Parathyroid adenoma (tissue), 2 donors: ENCODE results near the gene KLHDC4.
"Not testable (repeated sequence)": the region's sequence is repeated elsewhere in the genome, so short reads cannot be mapped to it uniquely, and the experiment has no call there.

ENCODE experiments used
- H2AFZ ChIP-seq: fragments of 300-600 bp; sonication (generic); one replicate; pipeline ENCODE4 v1.7.0; 2017; ENCODE audit warnings: antibody characterized with exemption, mild to moderate bottlenecking
- H3K27ac ChIP-seq: fragments of 300-600 bp; sonication (generic); one replicate; pipeline ENCODE4 v1.7.0; 2017
- H3K27me3 ChIP-seq: fragments of 300-600 bp; sonication (generic); one replicate; pipeline ENCODE4 v1.7.0; 2017; ENCODE audit warnings: low read length; ENCODE audit not compliant: control insufficient read depth, insufficient read depth
- H3K36me3 ChIP-seq: fragments of 300-600 bp; sonication (generic); one replicate; pipeline ENCODE4 v1.7.0; 2017; ENCODE audit warnings: low read length; ENCODE audit not compliant: control insufficient read depth, insufficient read depth
- H3K4me1 ChIP-seq: fragments of 300-600 bp; sonication (generic); one replicate; pipeline ENCODE4 v1.7.0; 2017; ENCODE audit warnings: control low read depth
- H3K4me2 ChIP-seq: fragments of 300-600 bp; sonication (generic); one replicate; pipeline ENCODE4 v1.7.0; 2017; ENCODE audit warnings: low read length
- H3K4me3 ChIP-seq: fragments of 300-600 bp; sonication (generic); one replicate; pipeline ENCODE4 v1.7.0; 2017; ENCODE audit warnings: low read depth, low read length
- H3K79me2 ChIP-seq: fragments of 300-600 bp; sonication (generic); one replicate; pipeline ENCODE4 v1.7.0; 2017; ENCODE audit warnings: control low read depth
- H3K9ac ChIP-seq: fragments of 300-600 bp; sonication (generic); one replicate; pipeline ENCODE4 v1.7.0; 2017; ENCODE audit warnings: mild to moderate bottlenecking
- H3K9me3 ChIP-seq: fragments of 300-600 bp; sonication (generic); one replicate; pipeline ENCODE4 v1.7.0; 2017; ENCODE audit warnings: low read length; ENCODE audit not compliant: control insufficient read depth
- CTCF ChIP-seq: fragments of 300-600 bp; sonication (generic); IDR thresholded peaks from one replicate; pipeline ENCODE4 v1.7.0; 2017; ENCODE audit warnings: antibody characterized with exemption, mild to moderate bottlenecking
- donor health status: primary hyperparathyroidism.

KLHDC4 gene

GRCh38 chr16:87684711-87685404 lies 80.9 kb downstream of the KLHDC4 start:
- no peak overlapping the region for H2AFZ ChIP-seq
- no peak overlapping the region for H3K4me2 ChIP-seq
- H3K4me3 ChIP-seq = no peak overlapping the region
- no peak for TF ChIP-seq CTCF
- H3K27me3 ChIP-seq = no peaks in the 10 kb centered on the region
- no peaks in the 10 kb centered on the region for H3K9me3 ChIP-seq
- no peaks in the 10 kb centered on the region for H3K79me2 ChIP-seq
- no peaks in the 10 kb centered on the region for H3K4me1 ChIP-seq
- H3K27ac ChIP-seq = no peak overlapping the region
- H3K9ac ChIP-seq = no peak overlapping the region
- H3K36me3 ChIP-seq = no peaks in the 10 kb centered on the region

GRCh38 chr16:87684106-87684677 lies 81.6 kb downstream of the KLHDC4 start:
- no peak overlapping the region for H3K9ac ChIP-seq
- TF ChIP-seq CTCF = no peak
- no peaks in the 10 kb centered on the region for H3K36me3 ChIP-seq
- no peak overlapping the region for H2AFZ ChIP-seq
- H3K4me1 ChIP-seq = no peaks in the 10 kb centered on the region
- no peak overlapping the region for H3K4me3 ChIP-seq
- H3K27ac ChIP-seq = no peak overlapping the region
- H3K79me2 ChIP-seq = no peaks in the 10 kb centered on the region
- no peak overlapping the region for H3K4me2 ChIP-seq
- no peaks in the 10 kb centered on the region for H3K27me3 ChIP-seq
- no peaks in the 10 kb centered on the region for H3K9me3 ChIP-seq

- H3K27me3 ChIP-seq = no peaks in the 10 kb centered on the region
- no peaks in the 10 kb centered on the region for H3K36me3 ChIP-seq
These were observed 82.9 kb downstream of the KLHDC4 start for GRCh38 chr16:87682852-87683399.

GRCh38 chr16:87681981-87682570 lies 83.7 kb downstream of the KLHDC4 start:
- H3K27ac ChIP-seq = no peak overlapping the region
- H3K9ac ChIP-seq = no peak overlapping the region
- H3K4me3 ChIP-seq = no peak overlapping the region
- no peaks in the 10 kb centered on the region for H3K36me3 ChIP-seq
- H3K9me3 ChIP-seq = no peaks in the 10 kb centered on the region
- no peaks in the 10 kb centered on the region for H3K27me3 ChIP-seq
- TF ChIP-seq CTCF = no peak
- no peaks in the 10 kb centered on the region for H3K4me1 ChIP-seq
- no peak overlapping the region for H3K4me2 ChIP-seq
- H3K79me2 ChIP-seq = no peaks in the 10 kb centered on the region
- H2AFZ ChIP-seq = no peak overlapping the region

More at GRCh38 chr16:87682852-87683399, 82.9 kb downstream of the KLHDC4 start:
- Histone ChIP-seq H3K4me3 (no peak overlapping the region), H3K4me2 (no peak overlapping the region), H3K79me2 (no peaks in the 10 kb centered on the region), H3K9me3 (no peaks in the 10 kb centered on the region), H3K27ac (no peak overlapping the region), H3K4me1 (no peaks in the 10 kb centered on the region), H3K9ac (no peak overlapping the region), H2AFZ (no peak overlapping the region)
- no peak for TF ChIP-seq CTCF

- not testable (repeated sequence) for H3K4me1 ChIP-seq, H3K4me2 ChIP-seq
These were observed 84.7 kb downstream of the KLHDC4 start for GRCh38 chr16:87681051-87681602.

More at GRCh38 chr16:87681051-87681602, 84.7 kb downstream of the KLHDC4 start:
- not testable (repeated sequence) for H3K9ac ChIP-seq, H3K9me3 ChIP-seq, H3K36me3 ChIP-seq, H3K27ac ChIP-seq, H3K79me2 ChIP-seq, H3K27me3 ChIP-seq, H2AFZ ChIP-seq, H3K4me3 ChIP-seq
